ENCODE data around the gene ZNF384. TPM values are rescaled to one million over a fixed set of nuclear protein-coding genes. Genes with fewer than 3 reads are reported as not detected.

Gene ZNF384
- polyA plus RNA-seq, 1 donor (not counting 4 experiments of a cell fraction or from before 2014, with no cell fraction given) = 29.0 TPM

DNA sequence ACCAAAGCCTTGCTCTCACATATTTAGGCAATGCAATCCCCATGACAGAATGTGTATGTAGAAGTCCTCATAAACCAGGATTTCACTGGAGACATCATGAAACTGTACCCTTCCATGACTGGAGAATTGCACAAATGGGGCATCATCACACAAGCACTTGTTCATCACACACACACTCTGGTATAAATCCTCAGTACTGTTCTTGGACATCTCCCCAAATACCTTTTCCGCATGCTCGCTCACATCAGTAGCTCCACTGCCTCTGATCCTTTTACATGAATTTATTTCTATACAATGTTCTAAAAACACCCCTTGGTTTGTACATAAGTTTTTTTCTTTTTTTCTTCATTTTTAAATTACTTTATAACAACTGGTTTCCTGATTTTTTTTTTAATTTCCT, 23.0 kb downstream of the ZNF384 start:
- peaks cover 22 to 28% of the 10 kb centered on the region in 2 experiments for H3K36me3 ChIP-seq (ENCODE audit: control insufficient read depth in 2 of 2, extremely low read depth in 1 of 2, insufficient read depth in 2 of 2, low read length in 2 of 2)
- no peak for DNase-seq (ENCODE audit: low read depth, low spot score)

DNA sequence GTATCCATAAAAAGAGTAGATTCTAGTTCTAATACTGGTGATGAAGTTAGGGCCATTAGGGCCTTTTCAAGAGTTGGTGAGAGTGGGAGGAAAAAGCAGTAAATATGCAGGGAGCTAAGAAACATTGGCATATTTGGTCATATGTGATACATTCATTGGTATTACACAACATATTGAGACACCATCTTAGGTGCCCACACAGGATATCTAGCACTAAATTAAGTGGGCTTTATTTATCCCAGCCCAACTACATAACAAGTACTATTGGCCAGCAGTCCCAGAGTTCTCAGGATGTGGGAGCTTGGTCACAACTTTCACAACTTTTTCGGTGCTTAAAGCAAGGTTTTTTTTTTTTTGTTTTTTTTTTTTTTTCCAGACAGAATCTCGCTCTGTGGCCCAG, 24.3 kb downstream of the ZNF384 start:
- Histone ChIP-seq H3K9me1 (ENCODE audit: control insufficient read depth, extremely low read depth, insufficient read depth, low read length) (no peaks in the 10 kb centered on the region), H2AFZ (ENCODE audit: control insufficient read depth, low read length) (no peak overlapping the region), H3K4me3 (ENCODE audit: control insufficient read depth in 2 of 3, extremely low read depth in 1 of 3, insufficient read depth in 2 of 3, low read depth in 1 of 3, low read length in 3 of 3) (no peak overlapping the region), H3K4me2 (ENCODE audit: control insufficient read depth, extremely low read depth, insufficient read depth, low read depth, low read length) (no peak overlapping the region), H3K9me3 (ENCODE audit: control insufficient read depth, low read depth, low read length) (no peaks in the 10 kb centered on the region), H4K20me1 (ENCODE audit: control insufficient read depth, extremely low read depth, insufficient read depth, low read length) (no peaks in the 10 kb centered on the region), H3K9ac (ENCODE audit: control insufficient read depth, extremely low read depth, insufficient read depth, low read length) (no peak overlapping the region), H3K4me1 (ENCODE audit: control insufficient read depth, extremely low read depth, insufficient read depth, low read length) (peaks cover 10% of the 10 kb centered on the region), H3K27me3 (ENCODE audit: control insufficient read depth, extremely low read depth, insufficient read depth, low read length) (no peaks in the 10 kb centered on the region), H3K27ac (ENCODE audit: control insufficient read depth, insufficient read depth, low read length) (no peak overlapping the region), H3K79me2 (ENCODE audit: control insufficient read depth, insufficient read depth, low read length) (peaks cover 9% of the 10 kb centered on the region), H3K36me3 (ENCODE audit: control insufficient read depth in 2 of 2, extremely low read depth in 1 of 2, insufficient read depth in 2 of 2, low read length in 2 of 2) (peaks cover 12 to 17% of the 10 kb centered on the region in 2 experiments)
- FAIRE-seq = no peak
- DNase-seq (ENCODE audit: low read depth, low spot score) = no peak
- dilution Hi-C loops (cut with MboI; ENCODE audit: extremely low pct_ligation_motif_present, low sequenced_read_pairs) = no loop called here
- no peak for TF ChIP-seq EZH2 (IDR thresholded peaks at IDR 0.05; ENCODE audit: low read length)
- TF ChIP-seq, protein P1, sequence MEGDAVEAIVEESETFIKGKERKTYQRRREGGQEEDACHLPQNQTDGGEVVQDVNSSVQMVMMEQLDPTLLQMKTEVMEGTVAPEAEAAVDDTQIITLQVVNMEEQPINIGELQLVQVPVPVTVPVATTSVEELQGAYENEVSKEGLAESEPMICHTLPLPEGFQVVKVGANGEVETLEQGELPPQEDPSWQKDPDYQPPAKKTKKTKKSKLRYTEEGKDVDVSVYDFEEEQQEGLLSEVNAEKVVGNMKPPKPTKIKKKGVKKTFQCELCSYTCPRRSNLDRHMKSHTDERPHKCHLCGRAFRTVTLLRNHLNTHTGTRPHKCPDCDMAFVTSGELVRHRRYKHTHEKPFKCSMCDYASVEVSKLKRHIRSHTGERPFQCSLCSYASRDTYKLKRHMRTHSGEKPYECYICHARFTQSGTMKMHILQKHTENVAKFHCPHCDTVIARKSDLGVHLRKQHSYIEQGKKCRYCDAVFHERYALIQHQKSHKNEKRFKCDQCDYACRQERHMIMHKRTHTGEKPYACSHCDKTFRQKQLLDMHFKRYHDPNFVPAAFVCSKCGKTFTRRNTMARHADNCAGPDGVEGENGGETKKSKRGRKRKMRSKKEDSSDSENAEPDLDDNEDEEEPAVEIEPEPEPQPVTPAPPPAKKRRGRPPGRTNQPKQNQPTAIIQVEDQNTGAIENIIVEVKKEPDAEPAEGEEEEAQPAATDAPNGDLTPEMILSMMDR (optimal IDR thresholded peaks at IDR 0.05 in 1 of 3, IDR thresholded peaks at IDR 0.05 in 1 of 3, conservative IDR thresholded peaks at IDR 0.05 in 1 of 3; ENCODE audit: extremely low read depth in 1 of 3, insufficient read depth in 2 of 3, low read length in 3 of 3) = no peak

More for the DNA sequence above, 23.0 kb downstream of the ZNF384 start:
- FAIRE-seq = no peak
- peaks cover 10% of the 10 kb centered on the region for H3K4me1 ChIP-seq (ENCODE audit: control insufficient read depth, extremely low read depth, insufficient read depth, low read length)
- no peak overlapping the region for H3K4me2 ChIP-seq (ENCODE audit: control insufficient read depth, extremely low read depth, insufficient read depth, low read depth, low read length)
- no peak overlapping the region for H3K4me3 ChIP-seq (ENCODE audit: control insufficient read depth in 2 of 3, extremely low read depth in 1 of 3, insufficient read depth in 2 of 3, low read depth in 1 of 3, low read length in 3 of 3)
- H3K27me3 ChIP-seq (ENCODE audit: control insufficient read depth, extremely low read depth, insufficient read depth, low read length) = no peaks in the 10 kb centered on the region
- no peaks in the 10 kb centered on the region for H3K9me3 ChIP-seq (ENCODE audit: control insufficient read depth, low read depth, low read length)
- H3K9me1 ChIP-seq (ENCODE audit: control insufficient read depth, extremely low read depth, insufficient read depth, low read length) = no peaks in the 10 kb centered on the region
- TF ChIP-seq EZH2 (IDR thresholded peaks at IDR 0.05; ENCODE audit: low read length) = no peak
- TF ChIP-seq, protein P1 (optimal IDR thresholded peaks at IDR 0.05 in 1 of 3, IDR thresholded peaks at IDR 0.05 in 1 of 3, conservative IDR thresholded peaks at IDR 0.05 in 1 of 3; ENCODE audit: extremely low read depth in 1 of 3, insufficient read depth in 2 of 3, low read length in 3 of 3) = no peak
- no peak overlapping the region for H2AFZ ChIP-seq (ENCODE audit: control insufficient read depth, low read length)
- H4K20me1 ChIP-seq (ENCODE audit: control insufficient read depth, extremely low read depth, insufficient read depth, low read length) = no peaks in the 10 kb centered on the region
- H3K9ac ChIP-seq (ENCODE audit: control insufficient read depth, extremely low read depth, insufficient read depth, low read length) = no peak overlapping the region
- H3K27ac ChIP-seq (ENCODE audit: control insufficient read depth, insufficient read depth, low read length) = no peak overlapping the region
- dilution Hi-C loops (cut with MboI; ENCODE audit: extremely low pct_ligation_motif_present, low sequenced_read_pairs) = no loop called here
- peaks cover 9% of the 10 kb centered on the region for H3K79me2 ChIP-seq (ENCODE audit: control insufficient read depth, insufficient read depth, low read length)
